HCT116 (cell line): Measurements from ENCODE around the gene TFF3.

Experiments used
- ATF3 ChIP-seq: IDR thresholded peaks from 2 replicates; pipeline ENCODE4 v1.6.1; 2012
- CTCF ChIP-seq, 3 experiments: fragments of 200-600 bp in 1 of 3; sonication (generic) in 1 of 3; IDR thresholded peaks in 2 of 3; conservative IDR thresholded peaks in 1 of 3; 2 replicates each; pipeline ENCODE4 v1.5.1; 2012 to 2017; ENCODE audit warnings: low read depth in 2 of 3, low read length in 2 of 3, antibody characterized with exemption in 1 of 3, borderline replicate concordance in 1 of 3, control low read depth in 1 of 3, mild to moderate bottlenecking in 1 of 3, mixed read lengths in 1 of 3, mixed run types in 1 of 3, moderate library complexity in 1 of 3; ENCODE audit not compliant: insufficient read depth in 1 of 3
- EGR1 ChIP-seq: IDR thresholded peaks from 2 replicates; pipeline ENCODE4 v1.6.1; 2012; ENCODE audit warnings: low read depth
- EZH2 ChIP-seq: fragments of 200-600 bp; sonication (generic); IDR thresholded peaks from 2 replicates; pipeline ENCODE4 v1.6.1; 2017; ENCODE audit warnings: antibody characterized with exemption, mixed run types
- EZH2phosphoT487 ChIP-seq: fragments of 200-600 bp; IDR thresholded peaks from 2 replicates; pipeline ENCODE4 v1.6.1; 2018; ENCODE audit warnings: antibody characterized with exemption, borderline replicate concordance
- POLR2A ChIP-seq: IDR thresholded peaks from 2 replicates; pipeline ENCODE4 v1.7.0; 2011; ENCODE audit warnings: borderline replicate concordance; ENCODE audit not compliant: insufficient read depth, insufficient read length; ENCODE audit errors: extremely low read depth
- POLR2AphosphoS5 ChIP-seq: IDR thresholded peaks from 2 replicates; pipeline ENCODE4 v1.6.1; 2011; ENCODE audit warnings: mild to moderate bottlenecking, low read depth, low read length, moderate library complexity
- REST ChIP-seq: IDR thresholded peaks from 2 replicates; pipeline ENCODE4 v1.6.1; 2012; ENCODE audit warnings: low read depth
- SP1 ChIP-seq: IDR thresholded peaks from 2 replicates; pipeline ENCODE4 v1.6.1; 2012; ENCODE audit warnings: low read depth
- YY1 ChIP-seq: IDR thresholded peaks from 2 replicates; pipeline ENCODE4 v1.6.1; 2011; ENCODE audit warnings: low read length, low read depth, moderate library complexity, mild to moderate bottlenecking; ENCODE audit not compliant: insufficient replicate concordance; ENCODE audit errors: extremely low read depth

GRCh38 chr21:42317341-42317741 is 2.1 kb upstream of the TFF3 start:
- no peak for TF ChIP-seq CTCF (IDR thresholded peaks at IDR 0.05 in 2 of 3, conservative IDR thresholded peaks at IDR 0.05 in 1 of 3; ENCODE audit: borderline replicate concordance in 1 of 3, insufficient read depth in 1 of 3, low read depth in 2 of 3, low read length in 2 of 3)
- no peak for TF ChIP-seq EZH2
- TF ChIP-seq POLR2A: no peak
- TF ChIP-seq SP1: no peak
- TF ChIP-seq ATF3: no peak
- no peak for TF ChIP-seq EGR1
- TF ChIP-seq EZH2phosphoT487: no peak
- no peak for TF ChIP-seq YY1
- no peak for TF ChIP-seq REST
- no peak for TF ChIP-seq POLR2AphosphoS5
